Measurements from ENCODE around the gene EFCAB6.

The EFCAB6 gene

DNA sequence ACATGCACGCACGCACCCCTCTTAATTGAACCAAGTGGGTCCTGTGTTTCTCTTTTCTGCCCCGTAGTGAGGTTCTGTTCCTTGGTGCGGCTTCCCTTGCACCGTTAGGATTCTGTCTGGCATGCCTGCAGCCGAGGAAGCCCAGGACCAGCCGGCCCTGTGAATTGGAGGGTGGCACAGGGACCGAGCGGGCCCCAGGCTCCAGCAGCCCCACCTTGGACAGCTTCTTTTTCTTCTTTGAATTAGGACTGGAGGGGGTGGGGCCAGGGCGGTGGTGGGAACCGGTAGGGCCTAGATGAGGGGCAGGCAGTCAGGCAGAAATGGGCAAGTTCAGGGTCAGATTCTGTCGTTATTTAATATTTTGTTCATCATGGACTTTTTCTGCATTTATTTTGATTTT is 305.6 kb downstream of the EFCAB6 start:
- TF ChIP-seq POLR2A (IDR thresholded peaks at IDR 0.05; ENCODE audit: low read length): no peak
- no peak for DNase-seq

DNA sequence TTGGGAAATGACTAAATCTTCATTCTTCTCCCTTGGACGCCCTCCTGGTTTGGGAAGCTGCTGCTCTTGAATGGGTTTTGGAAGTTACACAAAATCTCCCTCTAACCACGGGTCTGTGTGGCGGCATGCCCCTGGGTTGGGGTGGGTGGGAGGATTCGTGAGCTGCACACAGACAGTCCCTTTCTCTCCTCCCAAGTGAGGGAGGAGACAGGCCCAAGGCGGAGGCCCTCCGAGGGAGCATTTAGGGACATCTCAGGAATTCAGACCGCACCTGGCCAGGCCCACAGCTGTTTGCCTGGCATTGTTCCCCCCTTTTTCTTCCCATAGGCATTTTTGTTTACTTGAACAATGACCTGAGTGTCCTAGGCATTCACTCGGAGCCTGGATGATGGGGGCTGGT is 306.2 kb downstream of the EFCAB6 start:
- TF ChIP-seq POLR2A (IDR thresholded peaks at IDR 0.05; ENCODE audit: low read length) (no peak), GATA1 (IDR thresholded peaks at IDR 0.05; ENCODE audit: low read depth, low read length) (no peak)
- no peak for DNase-seq

DNA sequence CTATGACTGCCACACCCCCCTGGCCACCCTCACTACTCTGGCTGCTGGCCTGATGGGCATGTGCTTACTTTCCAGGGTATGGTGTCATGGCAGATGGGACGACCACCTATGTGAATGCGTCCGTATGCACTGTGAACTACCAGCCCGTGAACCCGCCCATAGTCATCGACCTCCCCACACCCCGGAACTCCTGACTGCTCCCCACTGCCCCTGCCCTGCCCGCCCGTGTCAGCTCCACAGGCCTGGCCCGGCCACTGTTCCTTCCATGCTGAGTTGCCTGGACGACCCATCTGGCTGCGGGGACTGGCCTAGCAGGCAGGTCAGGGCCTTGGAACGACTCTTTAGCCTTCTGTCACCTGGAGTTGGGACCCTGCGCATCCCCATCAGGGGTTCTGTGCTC is 306.7 kb downstream of the EFCAB6 start:
- TF ChIP-seq POLR2A (IDR thresholded peaks at IDR 0.05; ENCODE audit: low read length) (no peak), GATA1 (IDR thresholded peaks at IDR 0.05; ENCODE audit: low read depth, low read length) (no peak)
- DNase-seq: no peak

DNA sequence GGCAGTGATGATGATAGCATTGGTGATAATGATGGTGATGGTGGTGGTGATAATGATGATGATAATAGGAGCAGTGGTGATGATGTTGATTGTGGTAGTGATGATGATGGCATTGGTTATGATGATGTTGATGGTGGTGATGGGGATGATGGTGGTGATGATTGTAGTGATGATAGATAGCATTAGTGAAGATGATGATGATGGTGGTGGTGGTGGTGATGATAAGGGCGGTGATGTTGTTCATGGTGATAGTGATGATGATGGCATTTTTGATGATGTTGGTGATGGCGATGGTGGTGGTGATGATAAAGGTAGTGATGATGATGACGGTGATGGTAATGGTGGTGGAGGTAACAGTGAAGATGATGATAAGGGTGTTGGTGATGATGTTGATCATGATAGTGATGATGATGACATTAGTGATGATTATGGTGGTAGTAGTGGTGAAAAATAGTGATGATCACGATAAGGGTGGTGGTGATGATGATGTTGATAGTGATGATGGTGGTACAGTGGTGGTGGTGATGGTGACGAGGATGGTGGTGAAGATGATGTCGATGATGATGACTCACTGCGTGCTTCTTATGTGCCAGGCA is 307.3 kb downstream of the EFCAB6 start:
- no peak for DNase-seq
- TF ChIP-seq POLR2A (IDR thresholded peaks at IDR 0.05; ENCODE audit: low read length) (no peak), GATA1 (IDR thresholded peaks at IDR 0.05; ENCODE audit: low read depth, low read length) (no peak)

DNA sequence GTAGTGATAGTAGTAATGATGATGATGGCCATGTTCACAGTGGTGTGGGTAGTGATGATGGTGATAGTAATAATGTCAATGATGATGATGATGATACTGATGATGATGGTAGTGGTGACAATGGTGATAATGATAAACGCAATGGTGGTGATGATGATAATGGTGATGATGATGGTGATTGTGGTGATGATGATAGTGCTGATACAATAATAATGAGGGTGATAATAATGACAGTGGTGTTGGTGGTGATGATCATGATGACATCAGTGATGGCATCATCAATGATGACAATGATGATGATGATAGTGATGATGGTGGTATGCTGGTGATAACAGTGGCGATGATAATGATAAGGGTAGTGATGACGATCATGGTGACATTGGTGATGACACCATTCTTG is 308.0 kb downstream of the EFCAB6 start:
- no peak for DNase-seq
- TF ChIP-seq POLR2A (IDR thresholded peaks at IDR 0.05; ENCODE audit: low read length): no peak
- no peak for TF ChIP-seq GATA1 (IDR thresholded peaks at IDR 0.05; ENCODE audit: low read depth, low read length)

DNA sequence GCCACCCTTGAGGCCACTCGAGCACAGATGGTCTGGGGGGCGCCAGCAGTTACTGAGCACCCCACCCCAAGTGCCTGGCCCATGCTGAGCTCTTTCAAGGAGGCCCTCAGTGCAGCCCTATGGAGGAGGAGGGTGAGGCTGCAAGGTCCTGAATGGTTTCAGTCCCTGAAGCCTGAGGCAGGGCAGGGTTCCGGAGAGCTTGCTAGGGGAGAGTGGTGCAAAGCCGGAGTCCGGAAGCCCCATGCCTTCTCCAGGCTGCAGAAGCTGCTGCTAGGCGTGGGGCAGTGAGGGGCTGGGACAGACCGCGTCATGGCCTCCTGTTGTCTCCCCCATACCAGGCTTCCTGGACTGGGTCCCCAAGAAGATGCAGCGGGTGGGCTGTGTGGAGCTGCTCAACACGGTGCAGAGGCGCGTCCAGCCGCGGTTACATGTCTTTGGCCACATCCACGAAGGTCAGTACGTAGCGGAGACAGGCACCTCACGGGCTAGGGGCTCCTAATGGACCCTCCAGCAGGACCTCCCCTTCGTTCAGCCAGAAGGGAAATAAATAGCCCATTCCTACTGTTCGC is 309.7 kb downstream of the EFCAB6 start:
- DNase-seq: no peak
- TF ChIP-seq POLR2A (IDR thresholded peaks at IDR 0.05; ENCODE audit: low read length): no peak
- TF ChIP-seq GATA1 (IDR thresholded peaks at IDR 0.05; ENCODE audit: low read depth, low read length): no peak

DNA sequence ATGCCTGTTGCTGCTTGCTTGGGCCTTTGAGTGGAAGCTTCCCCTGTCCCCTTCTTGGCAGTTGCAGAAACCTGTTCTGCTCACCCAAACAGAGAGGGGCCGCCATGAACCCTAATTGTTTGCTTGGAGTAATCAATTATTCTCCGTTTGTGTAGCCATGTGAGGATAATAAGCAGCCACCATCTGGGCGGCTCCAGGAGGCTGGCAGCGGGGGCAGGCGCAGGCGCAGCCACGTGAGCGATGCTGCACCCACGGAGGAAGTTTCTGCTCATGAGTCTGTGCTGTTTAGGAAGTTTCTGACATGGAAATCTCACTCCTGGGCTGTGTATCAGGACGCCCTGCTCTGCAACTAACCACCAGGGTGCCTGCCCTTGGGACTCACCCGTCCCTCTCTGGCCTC is 310.2 kb downstream of the EFCAB6 start:
- DNase-seq: no peak

DNA sequence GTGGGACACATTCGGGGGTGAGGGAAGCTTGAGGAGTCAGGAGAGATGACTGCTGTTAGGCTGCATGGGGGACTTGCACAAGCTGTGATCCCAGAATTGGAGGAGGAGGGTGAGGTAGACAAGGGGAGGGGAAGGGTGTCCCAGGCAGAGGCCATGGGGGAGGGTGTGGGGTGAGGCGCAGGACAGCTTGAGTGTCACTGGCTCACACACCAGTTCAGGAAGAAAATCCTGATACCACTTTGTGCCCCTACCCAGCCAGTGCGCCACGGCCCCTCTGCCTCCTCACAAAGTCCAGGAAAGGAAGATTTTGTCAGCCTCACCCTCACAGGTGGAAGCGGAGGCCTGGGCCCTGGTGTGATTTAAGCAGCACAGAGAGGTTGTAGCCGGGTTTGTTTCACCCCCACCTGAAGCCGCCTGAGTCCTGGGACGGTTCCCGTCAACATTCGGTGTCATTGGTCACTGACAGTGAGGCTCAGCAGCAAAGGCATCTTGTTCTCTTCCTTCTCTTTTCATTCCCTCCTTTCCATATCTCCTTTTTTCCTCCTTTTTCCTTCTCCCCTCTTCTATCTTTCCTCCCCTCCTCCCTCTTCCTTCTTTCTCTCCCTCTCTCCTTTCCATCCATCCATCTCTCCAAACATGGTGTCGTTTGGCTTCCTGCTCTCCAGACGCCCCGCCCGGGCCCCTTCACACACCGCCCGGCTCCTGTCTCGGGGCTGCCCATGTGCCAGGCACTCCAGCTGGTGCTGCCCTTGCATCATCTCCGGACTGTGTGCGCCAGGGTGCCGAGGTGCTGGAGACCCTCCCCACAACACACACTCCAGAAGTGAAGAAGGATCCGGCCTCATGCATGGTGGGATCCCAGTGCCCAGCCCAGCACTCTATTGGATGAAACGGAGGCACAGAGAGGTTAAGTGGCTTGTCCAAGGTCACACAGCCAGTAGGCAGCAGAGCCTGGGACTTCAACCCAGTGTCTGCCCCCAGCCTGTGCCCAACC is 311.0 kb downstream of the EFCAB6 start:
- TF ChIP-seq GATA1 (IDR thresholded peaks at IDR 0.05; ENCODE audit: low read depth, low read length): no peak
- TF ChIP-seq POLR2A (IDR thresholded peaks at IDR 0.05; ENCODE audit: low read length): no peak
- DNase-seq: no peak

More for the DNA sequence above, 310.2 kb downstream of the EFCAB6 start:
- TF ChIP-seq GATA1 (IDR thresholded peaks at IDR 0.05; ENCODE audit: low read depth, low read length) (no peak), POLR2A (IDR thresholded peaks at IDR 0.05; ENCODE audit: low read length) (no peak)

DNA sequence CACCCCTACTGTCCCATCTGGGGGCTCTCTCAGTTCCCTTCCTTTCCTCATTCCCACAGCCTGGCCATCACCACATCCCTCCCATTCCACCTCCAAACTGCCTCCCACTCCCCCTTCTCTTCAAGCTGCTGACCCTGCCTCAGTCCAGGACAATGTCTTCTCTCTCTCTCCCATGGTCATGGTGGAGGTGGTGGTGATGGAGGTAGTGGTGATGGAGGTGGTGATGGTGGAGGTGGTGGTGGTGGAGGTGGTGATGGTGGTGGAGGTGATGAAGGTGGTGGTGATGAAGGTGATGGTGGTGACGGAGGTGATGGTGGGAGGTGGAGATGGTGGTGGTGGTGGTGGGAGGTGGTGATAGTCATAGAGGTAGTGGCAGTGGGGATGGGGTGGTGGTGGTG is 313.2 kb downstream of the EFCAB6 start:
- TF ChIP-seq GATA1 (IDR thresholded peaks at IDR 0.05; ENCODE audit: low read depth, low read length): no peak
- no peak for TF ChIP-seq POLR2A (IDR thresholded peaks at IDR 0.05; ENCODE audit: low read length)
- no peak for DNase-seq

DNA sequence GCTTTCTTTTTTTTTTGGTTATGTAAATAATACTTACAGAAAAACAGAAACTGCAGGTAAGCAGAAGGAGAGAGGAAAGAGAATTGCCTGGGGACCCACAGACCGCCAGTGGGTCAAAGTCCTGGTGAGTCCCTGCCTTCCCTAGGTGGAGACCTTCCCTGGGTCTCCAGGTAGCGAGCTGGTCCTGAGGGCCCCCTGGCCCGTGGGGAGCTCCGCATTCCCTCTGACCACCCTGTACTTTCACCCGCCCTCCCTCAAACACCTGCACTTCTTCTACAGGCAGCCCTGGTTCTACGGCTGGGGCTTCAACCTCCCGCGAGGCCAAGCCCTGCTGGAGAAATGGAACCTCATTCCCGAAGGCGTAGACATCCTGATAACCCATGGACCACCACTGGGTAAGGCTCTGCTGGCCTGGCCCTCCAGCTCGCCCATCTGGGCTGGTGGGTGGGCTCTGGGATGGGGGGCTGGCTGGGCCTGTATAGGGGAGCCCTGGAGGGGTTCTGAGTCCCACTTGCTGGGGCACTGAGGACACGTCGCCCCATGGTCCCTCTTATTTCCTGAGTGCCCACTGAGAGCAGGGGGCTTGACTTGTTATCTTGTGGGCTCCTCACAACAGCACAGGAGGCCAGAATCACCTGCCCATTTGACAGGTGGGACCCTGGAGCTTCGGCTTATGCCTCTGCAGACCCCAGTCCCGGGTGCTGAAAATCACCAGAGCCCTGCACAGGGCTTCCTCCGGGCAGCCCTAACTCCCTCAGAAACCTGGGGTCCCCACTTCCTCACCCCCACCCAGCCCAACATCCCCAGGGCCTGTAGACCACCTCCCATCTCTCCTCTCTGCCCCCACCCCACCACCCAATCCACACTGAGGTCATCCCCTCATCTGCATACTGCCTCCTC is 313.9 kb downstream of the EFCAB6 start:
- TF ChIP-seq GATA1 (IDR thresholded peaks at IDR 0.05; ENCODE audit: low read depth, low read length): no peak
- TF ChIP-seq POLR2A (IDR thresholded peaks at IDR 0.05; ENCODE audit: low read length): no peak
- no peak for DNase-seq

DNA sequence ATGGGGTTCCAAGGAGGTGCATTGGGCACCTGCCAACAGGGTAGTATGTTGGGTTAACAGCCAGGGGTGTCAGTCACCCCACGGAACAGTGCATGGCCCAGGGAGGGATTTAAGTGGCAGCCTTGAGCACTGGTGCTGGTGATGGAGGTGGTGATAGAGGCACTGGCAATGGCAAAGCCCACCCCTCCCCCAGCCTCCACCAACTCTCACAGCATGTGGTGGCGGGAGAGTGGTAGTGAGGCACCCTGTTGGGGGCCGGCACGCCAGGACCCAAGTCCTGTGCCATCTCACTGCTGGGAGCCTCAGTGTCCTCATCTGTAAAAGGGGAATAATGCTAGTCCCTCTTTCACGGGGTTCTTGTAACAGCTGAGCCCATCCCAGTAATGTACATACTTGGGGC is 318.8 kb downstream of the EFCAB6 start:
- TF ChIP-seq POLR2A (IDR thresholded peaks at IDR 0.05; ENCODE audit: low read length) (no peak), GATA1 (IDR thresholded peaks at IDR 0.05; ENCODE audit: low read depth, low read length) (no peak)
- DNase-seq: no peak

DNA sequence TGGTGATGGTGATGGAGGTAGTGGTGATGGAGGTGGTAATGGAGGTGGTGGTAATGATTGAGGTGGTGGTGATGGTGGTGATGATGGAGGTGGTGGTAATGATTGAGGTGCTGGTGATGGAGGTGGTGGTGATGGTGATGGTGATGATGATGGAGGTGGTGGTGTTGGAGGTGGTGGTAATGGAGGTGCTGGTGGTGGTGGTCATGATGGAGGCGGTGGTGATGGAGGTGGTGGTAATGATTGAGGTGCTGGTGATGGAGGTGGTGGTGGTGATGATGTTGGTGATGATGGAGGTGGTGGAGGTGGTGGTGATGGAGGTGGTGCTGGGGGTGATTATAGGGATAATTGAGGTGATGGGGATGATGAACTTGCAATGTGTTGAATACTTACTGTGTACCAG is 320.4 kb downstream of the EFCAB6 start:
- TF ChIP-seq POLR2A (IDR thresholded peaks at IDR 0.05; ENCODE audit: low read length) (no peak), GATA1 (IDR thresholded peaks at IDR 0.05; ENCODE audit: low read depth, low read length) (no peak)
- DNase-seq: no peak

DNA sequence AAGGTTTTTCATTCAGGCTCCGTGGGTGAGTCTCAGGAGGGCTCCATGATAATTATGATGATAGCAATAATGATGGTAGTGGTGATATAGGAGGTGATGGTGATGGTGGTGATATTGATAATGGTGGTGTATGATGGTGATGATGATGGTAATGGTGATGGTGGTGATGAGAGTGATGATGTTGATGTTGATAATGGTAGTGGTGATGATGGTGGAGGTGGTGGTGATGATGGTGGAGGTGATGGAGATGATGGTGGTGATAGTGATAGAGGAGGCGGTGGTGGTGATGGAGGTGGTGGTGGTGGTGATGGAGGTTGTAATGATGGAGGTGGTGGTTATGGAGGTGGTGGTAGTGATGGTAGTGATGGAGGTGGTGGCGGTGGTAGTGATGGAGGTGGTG is 320.9 kb downstream of the EFCAB6 start:
- DNase-seq: no peak
- TF ChIP-seq GATA1 (IDR thresholded peaks at IDR 0.05; ENCODE audit: low read depth, low read length): no peak
- no peak for TF ChIP-seq POLR2A (IDR thresholded peaks at IDR 0.05; ENCODE audit: low read length)

DNA sequence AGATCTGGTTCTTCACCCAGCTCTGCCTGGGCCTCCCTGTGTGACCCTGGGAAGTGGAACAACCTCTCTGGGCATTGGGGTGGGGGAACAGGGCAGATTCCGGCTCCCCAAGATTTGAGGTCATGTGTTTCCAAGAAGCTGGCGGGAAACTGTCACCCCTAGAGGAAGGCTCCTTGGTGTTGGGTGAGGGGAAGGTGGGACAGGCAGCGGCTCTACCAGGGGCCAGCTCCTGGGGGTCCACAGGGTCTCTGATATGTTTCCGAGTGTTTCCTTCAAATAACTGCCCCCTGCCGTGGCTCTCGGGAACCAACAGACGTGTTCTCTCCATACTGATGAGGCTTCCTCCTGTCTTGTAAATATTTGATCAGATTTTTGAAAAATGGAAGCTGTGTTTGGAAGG is 321.8 kb downstream of the EFCAB6 start:
- TF ChIP-seq GATA1 (IDR thresholded peaks at IDR 0.05; ENCODE audit: low read depth, low read length): no peak
- TF ChIP-seq POLR2A (IDR thresholded peaks at IDR 0.05; ENCODE audit: low read length): no peak
- no peak for DNase-seq

All from erythroblast (primary cell).